Frontal cortex (tissue), 4 donors: Measurements from ENCODE around the gene ST8SIA5. TPM values are rescaled to one million over a fixed set of nuclear protein-coding genes. Genes with fewer than 3 reads are reported as not detected.

Source experiments
- DNase-seq, 2 donors: peaks; one replicate each; pipeline ENCODE4 v3.0.0; 2012; ENCODE audit warnings: low spot score in 2 of 2
- FAIRE-seq: peaks from 2 replicates; lab custom pipeline; 2012; peaks lifted over from hg19 to GRCh38; lab: Jason Lieb, UNC
- total RNA-seq: library from RNA; depleted of rRNA; stranded (reverse); fragments of >200 nt; gene quantifications from one replicate; pipeline ENCODE4 v1.2.3, GENCODE V29; 2014
- donor health status: control.
- donor health status: control.
- donor health status: control.

ST8SIA5 gene
- total RNA-seq, 1 donor from 2014 or later, result 4.9 TPM

- no peak for FAIRE-seq
- no peak for DNase-seq
Observed at GRCh38 chr18:46678785-46679399, 78.0 kb downstream of the ST8SIA5 start.

- FAIRE-seq, result no peak
- no peak for DNase-seq
Observed at GRCh38 chr18:46678041-46678440, 78.8 kb downstream of the ST8SIA5 start.

GRCh38 chr18:46677611-46678010 lies 79.2 kb downstream of the ST8SIA5 start:
- FAIRE-seq (no peak), DNase-seq (no peak)

GRCh38 chr18:46676182-46676835 lies 80.5 kb downstream of the ST8SIA5 start:
- no peak for FAIRE-seq
- DNase-seq, result no peak

GRCh38 chr18:46675112-46675511 lies 81.7 kb downstream of the ST8SIA5 start:
- FAIRE-seq (no peak), DNase-seq (no peak)

GRCh38 chr18:46672062-46672970 lies 84.5 kb downstream of the ST8SIA5 start:
- DNase-seq (no peak), FAIRE-seq (no peak)

GRCh38 chr18:46668694-46669093 lies 88.2 kb downstream of the ST8SIA5 start:
- FAIRE-seq, result no peak
- DNase-seq, result no peak

GRCh38 chr18:46668135-46668534 lies 88.7 kb downstream of the ST8SIA5 start:
- no peak for FAIRE-seq
- DNase-seq, result no peak

GRCh38 chr18:46663539-46663938 lies 93.3 kb downstream of the ST8SIA5 start:
- DNase-seq (no peak), FAIRE-seq (no peak)

- DNase-seq, result peak; percentile 65 to 71
Observed at GRCh38 chr18:46660957-46661749, 95.7 kb downstream of the ST8SIA5 start.

GRCh38 chr18:46659484-46659883 lies 97.4 kb downstream of the ST8SIA5 start:
- no peak for DNase-seq
- FAIRE-seq, result no peak

More at GRCh38 chr18:46660957-46661749, 95.7 kb downstream of the ST8SIA5 start:
- no peak for FAIRE-seq

- DNase-seq (no peak), FAIRE-seq (no peak)
Observed at GRCh38 chr18:46657115-46657955, 99.5 kb downstream of the ST8SIA5 start, which contains the start of gene LOXHD1. TSS of gene LOXHD1 (minus strand) at chr18:46657220. CDS start at chr18:46657033, 187 bp downstream.

GRCh38 chr18:46656326-46657114 lies 100.3 kb downstream of the ST8SIA5 start:
- FAIRE-seq (no peak), DNase-seq (no peak)

GRCh38 chr18:46652372-46652771 lies 104.5 kb downstream of the ST8SIA5 start:
- FAIRE-seq, result no peak

GRCh38 chr18:46650681-46651080 lies 106.2 kb downstream of the ST8SIA5 start:
- DNase-seq, result no peak
- no peak for FAIRE-seq

More at GRCh38 chr18:46652372-46652771, 104.5 kb downstream of the ST8SIA5 start:
- no peak for DNase-seq

GRCh38 chr18:46649071-46649862 lies 107.6 kb downstream of the ST8SIA5 start:
- DNase-seq, result no peak
- FAIRE-seq, result no peak

GRCh38 chr18:46646468-46646867 lies 110.4 kb downstream of the ST8SIA5 start:
- DNase-seq, result no peak
- FAIRE-seq, result no peak
